ENCODE data around the gene BTBD7.
A peak's percentile ranks its signal among the peaks of the same experiment; 100 is the strongest.

Gene BTBD7

DNA sequence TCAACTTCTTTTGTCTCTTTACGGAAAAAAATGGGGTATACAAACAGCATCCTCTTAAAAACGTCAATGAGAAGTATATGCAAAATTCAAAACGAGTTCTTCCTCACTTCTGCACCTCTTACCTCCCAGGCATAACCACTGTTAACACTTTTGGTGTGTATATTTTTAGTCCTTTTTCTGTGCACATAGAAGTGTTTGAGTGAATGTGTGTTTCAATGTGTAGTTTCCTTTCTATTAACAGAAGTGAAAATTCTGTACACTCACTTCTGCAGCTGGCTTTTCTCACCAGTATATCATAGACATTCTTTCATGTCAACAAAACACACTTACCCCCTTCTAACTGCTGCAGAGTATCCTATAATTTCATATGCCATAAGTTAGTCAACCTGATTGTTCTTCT, 120.4 kb downstream of the BTBD7 start:
- H4K20me1 ChIP-seq (ENCODE audit: insufficient read depth, low read length): no peaks in the 10 kb centered on the region
- H3K27me3 ChIP-seq (replicated peaks; ENCODE audit: insufficient read depth, low read length): no peaks in the 10 kb centered on the region
- no peak overlapping the region for H3K4me3 ChIP-seq (ENCODE audit: low read length)
- H3K9me2 ChIP-seq (replicated peaks; ENCODE audit: insufficient read depth, low read length): no peaks in the 10 kb centered on the region
- H2AFZ ChIP-seq (ENCODE audit: low read length): no peak overlapping the region
- no peaks in the 10 kb centered on the region for H3K36me3 ChIP-seq (replicated peaks; ENCODE audit: insufficient read depth, low read length)
- peak overlapping the region; percentile 31; the same call in 1 of the 2 replicates for H3K27ac ChIP-seq (ENCODE audit: low read length)
- H3F3A ChIP-seq (ENCODE audit: insufficient read depth, low read length): no peaks in the 10 kb centered on the region
- peaks cover 23% of the 10 kb centered on the region for H3K79me2 ChIP-seq (ENCODE audit: low read length)
- H3K9ac ChIP-seq (ENCODE audit: low read length): no peak overlapping the region
- H3K4me1 ChIP-seq (ENCODE audit: low read length): 0 out of 2 replicates have a peak, but pooled peaks cover 3% of the 10 kb centered on the region
- H3K9me3 ChIP-seq (replicated peaks; ENCODE audit: insufficient read depth, low read length): no peaks in the 10 kb centered on the region
- TF ChIP-seq, protein P1, sequence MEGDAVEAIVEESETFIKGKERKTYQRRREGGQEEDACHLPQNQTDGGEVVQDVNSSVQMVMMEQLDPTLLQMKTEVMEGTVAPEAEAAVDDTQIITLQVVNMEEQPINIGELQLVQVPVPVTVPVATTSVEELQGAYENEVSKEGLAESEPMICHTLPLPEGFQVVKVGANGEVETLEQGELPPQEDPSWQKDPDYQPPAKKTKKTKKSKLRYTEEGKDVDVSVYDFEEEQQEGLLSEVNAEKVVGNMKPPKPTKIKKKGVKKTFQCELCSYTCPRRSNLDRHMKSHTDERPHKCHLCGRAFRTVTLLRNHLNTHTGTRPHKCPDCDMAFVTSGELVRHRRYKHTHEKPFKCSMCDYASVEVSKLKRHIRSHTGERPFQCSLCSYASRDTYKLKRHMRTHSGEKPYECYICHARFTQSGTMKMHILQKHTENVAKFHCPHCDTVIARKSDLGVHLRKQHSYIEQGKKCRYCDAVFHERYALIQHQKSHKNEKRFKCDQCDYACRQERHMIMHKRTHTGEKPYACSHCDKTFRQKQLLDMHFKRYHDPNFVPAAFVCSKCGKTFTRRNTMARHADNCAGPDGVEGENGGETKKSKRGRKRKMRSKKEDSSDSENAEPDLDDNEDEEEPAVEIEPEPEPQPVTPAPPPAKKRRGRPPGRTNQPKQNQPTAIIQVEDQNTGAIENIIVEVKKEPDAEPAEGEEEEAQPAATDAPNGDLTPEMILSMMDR (IDR thresholded peaks at IDR 0.05; ENCODE audit: low read length): no peak
- TF ChIP-seq EZH2 (optimal IDR thresholded peaks at IDR 0.05; ENCODE audit: low read depth, low read length) (no peak), EZH2phosphoT487 (IDR thresholded peaks at IDR 0.05; ENCODE audit: low read length) (no peak)
- no peak for DNase-seq
- no peak overlapping the region for H3K4me2 ChIP-seq (ENCODE audit: low read depth, low read length)

DNA sequence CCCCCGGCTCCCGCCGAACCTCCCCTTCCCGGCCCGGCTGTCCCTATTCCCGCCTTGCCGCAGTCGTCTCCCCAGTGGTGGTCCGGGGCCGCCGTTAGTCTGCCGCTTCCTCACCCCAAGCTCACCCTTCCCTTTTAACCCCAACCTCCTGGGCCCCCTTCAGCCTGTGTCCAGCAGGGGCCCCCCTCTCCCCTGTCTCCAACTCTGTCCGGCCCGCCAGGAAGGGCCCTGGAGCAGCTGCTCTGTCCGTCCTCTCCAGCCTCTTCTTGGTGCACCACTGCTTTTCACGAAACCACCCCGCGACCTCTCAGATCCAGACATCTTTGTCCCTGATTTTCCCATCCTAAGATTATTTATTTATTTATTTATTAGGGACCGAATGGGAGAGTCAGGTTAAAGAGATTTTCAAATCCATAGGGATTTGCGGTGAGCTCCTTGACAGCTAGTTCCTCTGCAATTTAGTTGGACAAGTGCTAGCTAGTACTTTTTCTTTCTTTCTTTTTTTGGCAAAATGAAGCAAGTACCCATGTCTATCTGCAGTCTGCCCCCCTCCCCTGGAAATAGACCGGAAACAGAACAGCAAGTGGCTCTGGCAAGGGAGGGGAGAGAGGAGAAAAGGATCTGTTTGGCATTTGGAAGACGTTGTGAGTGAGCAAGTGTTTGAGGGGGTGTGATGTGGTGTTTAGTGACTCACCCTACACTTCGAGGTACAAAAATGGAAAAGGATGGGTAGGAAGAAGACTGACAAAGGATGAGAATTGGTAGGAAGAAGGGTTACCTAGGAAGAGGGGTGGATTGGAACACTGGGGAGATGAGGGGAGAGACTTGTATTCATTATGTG, 125.1 kb downstream of the BTBD7 start:
- Histone ChIP-seq H3K27me3 (replicated peaks; ENCODE audit: insufficient read depth, low read length) (no peaks in the 10 kb centered on the region), H3K9me2 (replicated peaks; ENCODE audit: insufficient read depth, low read length) (no peaks in the 10 kb centered on the region), H3K79me2 (ENCODE audit: low read length) (peaks cover 51% of the 10 kb centered on the region), H3K4me2 (ENCODE audit: low read depth, low read length) (peak overlapping the region; percentile 78), H3K9me3 (replicated peaks; ENCODE audit: insufficient read depth, low read length) (no peaks in the 10 kb centered on the region), H4K20me1 (ENCODE audit: insufficient read depth, low read length) (no peaks in the 10 kb centered on the region), H3K9ac (ENCODE audit: low read length) (peak overlapping the region; percentile 80), H3K4me3 (ENCODE audit: low read length) (peak overlapping the region; percentile 79), H3F3A (ENCODE audit: insufficient read depth, low read length) (no peaks in the 10 kb centered on the region), H3K4me1 (ENCODE audit: low read length) (0 out of 2 replicates have a peak, but pooled peaks cover 3% of the 10 kb centered on the region), H3K27ac (ENCODE audit: low read length) (peak overlapping the region; percentile 49; the same call in 1 of the 2 replicates), H2AFZ (ENCODE audit: low read length) (peak overlapping the region; percentile 65; the same call in 1 of the 2 replicates), H3K36me3 (replicated peaks; ENCODE audit: insufficient read depth, low read length) (no peaks in the 10 kb centered on the region)
- DNase-seq: no peak
- TF ChIP-seq, protein P1 (IDR thresholded peaks at IDR 0.05; ENCODE audit: low read length): peak; percentile 23
- no peak for TF ChIP-seq EZH2phosphoT487 (IDR thresholded peaks at IDR 0.05; ENCODE audit: low read length)
- no peak for TF ChIP-seq EZH2 (optimal IDR thresholded peaks at IDR 0.05; ENCODE audit: low read depth, low read length)

DNA sequence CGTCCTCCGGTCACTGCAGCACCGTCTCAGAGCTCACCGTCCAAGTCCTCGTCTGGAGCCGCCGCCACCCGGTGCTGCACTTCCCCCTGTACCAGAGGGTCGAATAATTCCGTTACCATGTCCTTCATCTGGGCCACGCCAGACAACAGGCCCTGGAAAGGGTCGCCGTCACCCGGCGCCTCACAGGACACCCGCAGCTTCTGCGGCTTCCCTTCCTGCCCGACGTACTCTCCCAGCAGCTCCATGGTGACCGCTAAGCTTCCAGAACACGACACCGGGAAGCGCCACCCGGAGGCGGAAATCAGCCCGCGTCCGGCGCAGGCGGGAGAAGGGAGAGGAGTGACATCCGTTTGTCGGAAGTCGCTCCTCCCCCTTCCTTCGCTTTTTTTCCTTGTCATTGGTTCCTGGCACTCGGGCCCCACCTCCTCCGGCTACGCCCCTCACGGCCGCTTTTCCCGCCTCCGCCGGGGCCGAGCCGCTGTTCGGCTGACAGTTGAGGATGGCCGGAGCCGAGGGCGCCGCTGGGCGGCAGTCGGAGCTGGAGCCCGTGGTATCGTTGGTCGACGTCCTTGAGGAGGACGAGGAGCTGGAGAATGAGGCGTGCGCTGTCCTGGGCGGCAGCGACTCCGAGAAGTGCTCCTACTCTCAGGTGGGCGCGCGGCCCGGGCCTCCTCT, 125.9 kb downstream of the BTBD7 start, which contains the start of the genes GON7 and UBR7:
GON7 (minus strand) TSS at position 273 of the 675 bp plus-strand sequence; CDS start at position 245, 28 bp downstream.
UBR7 (plus strand) TSS at position 464 of the 675 bp plus-strand sequence; CDS start at position 500, 36 bp downstream.
- Histone ChIP-seq H3K36me3 (replicated peaks; ENCODE audit: insufficient read depth, low read length) (no peaks in the 10 kb centered on the region), H3K27ac (ENCODE audit: low read length) (peak within 1 kb of the TSS; percentile 55), H3K79me2 (ENCODE audit: low read length) (peaks cover 51% of the 10 kb centered on the region), H3K9me3 (replicated peaks; ENCODE audit: insufficient read depth, low read length) (no peaks in the 10 kb centered on the region), H3K9ac (ENCODE audit: low read length) (peak within 1 kb of the TSS; percentile 80), H3K4me3 (ENCODE audit: low read length) (peak within 1 kb of the TSS; percentile 79), H3K9me2 (replicated peaks; ENCODE audit: insufficient read depth, low read length) (no peaks in the 10 kb centered on the region), H3K27me3 (replicated peaks; ENCODE audit: insufficient read depth, low read length) (no peaks in the 10 kb centered on the region), H4K20me1 (ENCODE audit: insufficient read depth, low read length) (no peaks in the 10 kb centered on the region), H3K4me1 (ENCODE audit: low read length) (0 out of 2 replicates have a peak, but pooled peaks cover 3% of the 10 kb centered on the region), H3K4me2 (ENCODE audit: low read depth, low read length) (peak within 1 kb of the TSS; percentile 78), H3F3A (ENCODE audit: insufficient read depth, low read length) (no peaks in the 10 kb centered on the region), H2AFZ (ENCODE audit: low read length) (peak within 1 kb of the TSS; percentile 65; the same call in 1 of the 2 replicates)
- DNase-seq: peak; percentile 87
- TF ChIP-seq EZH2 (optimal IDR thresholded peaks at IDR 0.05; ENCODE audit: low read depth, low read length): no peak
- TF ChIP-seq, protein P1 (IDR thresholded peaks at IDR 0.05; ENCODE audit: low read length): no peak
- no peak for TF ChIP-seq EZH2phosphoT487 (IDR thresholded peaks at IDR 0.05; ENCODE audit: low read length)

Data from MM.1S (cell line).